HG03025 (cell line): ENCODE data around the gene HS3ST4.

Experiments used
- ATAC-seq: cut with Tn5 transposase; IDR thresholded peaks from one replicate; pipeline ENCODE4 v1.9.1; 2021; ENCODE audit warnings: mild to moderate bottlenecking, moderate library complexity; ENCODE audit not compliant: unreplicated experiment, low FRiP score

The HS3ST4 gene

GRCh38 chr16:25877103-25877502 lies 185.3 kb downstream of the HS3ST4 start:
- ATAC-seq: no peak

- no peak for ATAC-seq
Observed at GRCh38 chr16:25886598-25886997, 194.8 kb downstream of the HS3ST4 start.

- ATAC-seq: no peak
Observed at GRCh38 chr16:25888868-25889267, 197.1 kb downstream of the HS3ST4 start.

GRCh38 chr16:25893332-25893731 lies 201.6 kb downstream of the HS3ST4 start:
- no peak for ATAC-seq

GRCh38 chr16:25894093-25894492 lies 202.3 kb downstream of the HS3ST4 start:
- ATAC-seq: no peak

- ATAC-seq: no peak
Observed at GRCh38 chr16:25895380-25895779, 203.6 kb downstream of the HS3ST4 start.

- no peak for ATAC-seq
Observed at GRCh38 chr16:25896411-25896810, 204.7 kb downstream of the HS3ST4 start.

- no peak for ATAC-seq
Observed at GRCh38 chr16:25897702-25898101, 205.9 kb downstream of the HS3ST4 start.

GRCh38 chr16:25905810-25906209 lies 214.1 kb downstream of the HS3ST4 start:
- ATAC-seq: no peak

- ATAC-seq: no peak
Observed at GRCh38 chr16:25910971-25911370, 219.2 kb downstream of the HS3ST4 start.

GRCh38 chr16:25912321-25912720 lies 220.6 kb downstream of the HS3ST4 start:
- no peak for ATAC-seq

GRCh38 chr16:25914357-25914962 lies 222.7 kb downstream of the HS3ST4 start:
- ATAC-seq: no peak

- no peak for ATAC-seq
Observed at GRCh38 chr16:25916037-25916436, 224.3 kb downstream of the HS3ST4 start.

- no peak for ATAC-seq
Observed at GRCh38 chr16:25922438-25922837, 230.7 kb downstream of the HS3ST4 start.

- ATAC-seq: no peak
Observed at GRCh38 chr16:25925421-25925820, 233.7 kb downstream of the HS3ST4 start.

- ATAC-seq: no peak
Observed at GRCh38 chr16:25931473-25932035, 239.8 kb downstream of the HS3ST4 start.

GRCh38 chr16:25941800-25942499 lies 250.2 kb downstream of the HS3ST4 start:
- ATAC-seq: no peak

- no peak for ATAC-seq
Observed at GRCh38 chr16:25950586-25951281, 259.0 kb downstream of the HS3ST4 start.

- ATAC-seq: no peak
Observed at GRCh38 chr16:25951999-25952398, 260.2 kb downstream of the HS3ST4 start.

- ATAC-seq: no peak
Observed at GRCh38 chr16:25952983-25953382, 261.2 kb downstream of the HS3ST4 start.

- no peak for ATAC-seq
Observed at GRCh38 chr16:25957707-25958106, 265.9 kb downstream of the HS3ST4 start.
